GM18517 (cell line): Measurements from ENCODE around the gene XIST.
"Not testable (repeated sequence)": the region's sequence is repeated elsewhere in the genome, so short reads cannot be mapped to it uniquely, and the experiment has no call there.

Experiments
- ATAC-seq: cut with Tn5 transposase; IDR thresholded peaks from one replicate; pipeline ENCODE4 v1.9.1; 2021; ENCODE audit warnings: mild to moderate bottlenecking, moderate library complexity; ENCODE audit not compliant: unreplicated experiment

Gene XIST

DNA sequence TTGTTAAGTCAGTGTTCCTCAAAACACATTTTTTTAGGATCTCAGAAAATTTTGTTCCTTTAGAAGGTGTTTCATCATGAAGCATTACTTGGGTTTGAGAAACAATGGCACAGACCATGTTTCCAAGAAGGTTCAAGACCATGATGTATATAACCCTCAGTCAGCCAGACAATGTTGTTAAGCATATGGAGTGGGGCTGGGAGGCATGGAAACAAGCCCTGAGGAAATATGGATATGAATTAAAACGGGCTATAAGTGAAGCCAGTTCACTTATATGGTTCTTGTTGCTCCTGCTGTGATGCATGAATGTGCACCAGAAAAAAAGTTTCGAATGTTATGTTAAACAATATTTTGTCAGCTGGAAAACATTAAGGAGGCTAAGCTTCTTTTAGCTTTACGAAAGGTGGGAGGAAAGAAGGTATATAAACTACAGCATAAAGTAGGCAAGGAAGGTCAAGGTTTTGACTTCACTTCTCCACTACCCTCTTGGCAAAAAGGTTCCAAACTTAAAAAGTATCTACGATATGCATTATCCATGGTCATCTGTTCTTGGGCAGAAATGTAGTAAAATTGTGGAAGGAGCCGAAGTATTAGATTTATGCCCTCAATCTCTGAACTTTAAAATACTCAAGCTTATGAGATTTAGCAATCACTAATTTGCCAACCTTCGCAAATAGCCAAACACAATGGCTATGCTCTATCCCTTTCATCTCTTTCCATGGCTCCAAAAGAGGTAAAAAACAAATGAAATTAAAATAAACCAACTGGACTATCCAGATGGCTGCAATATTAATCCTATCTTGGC is 12.2 kb downstream of the XIST start:
- no peak for ATAC-seq

DNA sequence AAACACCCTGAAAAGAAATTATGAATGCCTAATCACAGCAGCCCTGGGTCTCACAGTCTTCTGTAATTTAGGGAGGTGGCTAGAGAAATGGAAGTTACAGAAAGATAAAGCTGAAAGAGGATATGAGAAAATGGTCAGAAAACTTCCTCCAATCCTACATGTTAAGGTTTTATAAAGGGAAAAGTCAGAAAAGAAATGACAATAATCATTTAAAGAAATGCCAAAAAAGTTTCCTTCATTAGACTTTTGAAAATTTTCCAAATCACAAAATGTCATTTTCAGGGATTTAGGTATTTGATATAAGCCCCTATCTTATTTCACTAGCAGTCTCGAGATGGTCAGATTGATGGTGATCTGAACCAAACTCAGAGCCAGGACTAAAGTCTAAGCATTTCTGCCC is 13.4 kb downstream of the XIST start:
- ATAC-seq, result no peak

DNA sequence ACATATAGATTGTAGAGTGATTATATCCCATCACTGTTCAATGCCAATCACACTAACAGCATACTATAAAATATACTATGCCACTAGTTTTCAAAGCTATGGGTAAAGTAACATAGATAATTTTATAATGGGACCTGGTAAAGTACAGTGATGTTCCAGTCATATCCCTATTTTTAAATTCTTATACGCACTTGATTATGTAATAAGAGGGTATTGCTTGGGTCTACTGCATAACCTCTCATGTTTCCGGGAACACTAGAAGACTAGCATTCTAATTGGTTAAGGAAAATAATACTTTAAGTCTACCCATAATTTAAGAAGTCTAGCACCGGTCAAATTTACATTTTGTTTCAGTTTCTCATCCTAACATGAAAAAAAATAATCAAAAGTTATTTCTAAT is 14.4 kb downstream of the XIST start:
- ATAC-seq, result no peak

DNA sequence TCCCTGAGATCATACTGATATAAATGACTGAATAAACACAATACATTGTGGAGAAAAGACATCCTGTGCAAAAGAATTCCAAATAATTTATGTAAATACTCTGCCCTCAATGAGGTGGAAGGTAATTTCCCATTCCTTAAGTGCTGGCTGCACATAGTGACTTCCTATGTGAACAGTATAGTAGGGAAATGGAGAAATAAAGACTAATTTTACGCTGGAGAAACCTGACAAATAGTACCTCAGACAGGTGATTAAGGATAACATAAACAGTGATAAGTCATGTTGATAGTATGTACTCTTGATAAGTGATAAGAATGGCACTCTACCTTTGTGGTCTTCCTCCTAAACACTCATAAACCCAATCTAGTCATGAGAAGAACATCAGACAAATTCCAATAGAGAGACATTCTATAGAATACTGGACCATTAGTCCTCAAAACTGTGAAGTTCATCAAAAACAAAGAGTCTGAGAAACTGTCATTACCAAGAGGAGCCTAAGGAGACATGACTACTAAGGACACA is 15.5 kb downstream of the XIST start:
- no peak for ATAC-seq

DNA sequence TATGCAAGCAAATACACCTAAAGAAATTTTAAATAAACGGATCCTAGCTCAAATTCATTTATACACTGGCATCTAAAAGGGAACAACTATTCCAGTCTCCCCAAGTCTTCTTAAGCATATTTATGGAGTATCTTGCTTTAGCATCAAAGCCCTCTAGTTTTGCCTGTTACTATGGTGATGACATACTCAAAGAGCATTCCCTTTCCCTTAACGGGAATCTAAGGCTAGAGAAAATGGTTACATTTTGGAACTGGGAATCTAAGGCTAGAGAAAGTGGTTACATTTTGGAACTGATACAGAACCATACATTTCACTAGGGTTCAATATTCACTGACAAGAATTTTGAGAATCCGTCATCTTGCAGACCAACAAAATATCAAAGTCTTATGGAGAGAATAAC is 18.3 kb downstream of the XIST start:
- no peak for ATAC-seq

DNA sequence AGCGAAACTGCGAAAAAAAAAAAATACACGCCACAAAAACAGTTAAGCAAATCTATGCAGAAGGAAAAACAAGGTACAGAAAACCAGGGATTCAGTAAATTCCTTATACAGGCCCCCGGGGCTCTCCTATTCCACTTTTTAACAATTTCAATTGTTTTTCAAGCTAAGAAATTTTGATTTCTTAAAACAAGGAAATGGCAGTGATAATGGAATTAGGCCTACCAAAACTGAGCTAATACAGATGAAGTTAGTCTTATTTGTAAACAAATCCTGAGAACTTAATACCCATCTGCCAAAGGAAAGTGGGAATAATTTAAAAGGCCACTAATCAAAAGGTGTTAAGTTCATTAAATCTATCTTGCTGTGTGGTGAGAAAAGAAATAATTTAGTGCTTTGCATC is 20.2 kb downstream of the XIST start:
- no peak for ATAC-seq

DNA sequence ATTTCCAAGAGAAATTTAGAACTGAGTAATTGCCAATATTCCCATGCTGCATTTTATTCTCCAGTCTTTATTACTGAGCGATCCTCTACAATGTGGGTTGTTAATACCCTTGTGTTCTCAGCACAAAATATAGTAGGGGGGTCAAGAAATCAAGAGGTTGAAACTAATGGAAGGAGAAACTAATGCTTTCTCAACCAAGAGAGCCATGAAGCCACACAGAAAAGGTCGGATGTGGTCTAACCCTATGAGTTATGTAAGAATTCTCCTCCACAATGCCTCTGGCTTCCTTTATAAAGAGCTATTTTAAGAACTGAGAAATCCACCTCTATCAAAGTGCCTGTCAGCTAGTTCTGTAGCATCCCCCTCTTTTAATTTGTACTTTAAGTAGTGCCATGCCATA is 21.0 kb downstream of the XIST start:
- no peak for ATAC-seq

DNA sequence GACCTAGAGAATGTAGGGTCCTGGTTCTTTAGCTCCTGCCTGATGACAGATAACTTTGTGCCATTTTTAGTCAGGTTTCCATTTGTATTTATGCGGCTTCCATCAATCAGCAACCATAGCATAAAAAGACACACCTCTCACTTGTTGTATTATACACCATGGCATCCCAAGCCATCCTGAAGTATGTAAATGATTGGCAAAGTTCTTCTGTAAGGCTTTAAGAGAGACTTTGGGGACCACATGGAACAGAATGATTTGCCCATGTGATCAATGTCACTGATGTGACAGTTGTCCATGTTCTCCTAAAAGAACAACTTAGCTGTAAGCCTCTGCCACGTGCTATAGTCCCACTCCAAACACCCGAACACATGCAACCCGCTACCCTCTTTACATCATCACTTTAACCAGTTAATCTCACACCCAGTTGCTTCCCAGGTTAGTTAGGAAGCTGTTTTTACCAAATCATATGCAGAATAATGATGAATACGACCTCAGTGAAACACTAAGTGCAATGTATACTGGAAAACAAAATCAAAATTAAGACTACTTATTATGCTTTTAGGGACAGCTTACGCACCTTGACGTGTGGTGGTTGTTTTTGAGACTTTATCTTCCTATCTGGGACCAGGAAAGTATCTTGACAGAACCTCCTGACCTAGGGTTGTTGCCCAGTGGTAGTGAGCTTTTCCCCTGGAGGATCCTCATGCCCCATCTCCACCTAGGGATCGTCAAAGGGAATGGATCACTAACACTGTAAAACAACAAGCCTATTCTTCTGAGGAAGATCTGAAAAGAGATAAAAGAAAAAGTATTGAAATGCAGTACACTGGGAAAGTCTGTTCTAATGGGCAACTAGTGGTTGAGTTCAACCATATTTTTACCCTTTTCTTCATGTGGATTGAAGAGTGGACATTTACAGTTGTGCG is 21.8 kb downstream of the XIST start:
- ATAC-seq, result no peak

DNA sequence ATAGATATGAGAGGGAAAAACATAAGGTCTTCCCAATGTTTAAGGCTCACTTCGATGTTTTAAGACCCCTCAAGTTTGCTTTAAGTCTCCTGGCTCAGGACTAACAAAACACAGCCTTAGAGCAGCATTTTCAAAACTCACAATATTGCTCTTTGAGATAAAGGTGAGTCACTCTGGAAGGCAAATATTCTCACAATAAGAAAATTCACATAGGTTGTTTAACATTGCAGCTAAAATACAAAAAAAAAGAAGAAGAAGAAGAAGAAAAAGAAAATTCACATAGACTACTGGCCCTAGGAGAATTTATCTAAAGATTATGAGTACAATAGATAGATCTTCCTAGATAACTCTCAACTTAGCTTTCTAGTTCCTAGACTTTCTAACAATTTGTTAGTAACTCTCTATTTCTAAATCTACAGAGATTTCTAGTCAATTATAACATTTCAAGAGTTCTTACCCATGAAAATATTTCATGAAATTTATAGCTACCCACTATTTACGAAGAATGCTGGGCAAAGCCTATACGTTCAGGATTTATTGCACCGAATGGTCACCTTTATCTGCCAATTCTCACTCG is 22.5 kb downstream of the XIST start:
- ATAC-seq, result no peak

DNA sequence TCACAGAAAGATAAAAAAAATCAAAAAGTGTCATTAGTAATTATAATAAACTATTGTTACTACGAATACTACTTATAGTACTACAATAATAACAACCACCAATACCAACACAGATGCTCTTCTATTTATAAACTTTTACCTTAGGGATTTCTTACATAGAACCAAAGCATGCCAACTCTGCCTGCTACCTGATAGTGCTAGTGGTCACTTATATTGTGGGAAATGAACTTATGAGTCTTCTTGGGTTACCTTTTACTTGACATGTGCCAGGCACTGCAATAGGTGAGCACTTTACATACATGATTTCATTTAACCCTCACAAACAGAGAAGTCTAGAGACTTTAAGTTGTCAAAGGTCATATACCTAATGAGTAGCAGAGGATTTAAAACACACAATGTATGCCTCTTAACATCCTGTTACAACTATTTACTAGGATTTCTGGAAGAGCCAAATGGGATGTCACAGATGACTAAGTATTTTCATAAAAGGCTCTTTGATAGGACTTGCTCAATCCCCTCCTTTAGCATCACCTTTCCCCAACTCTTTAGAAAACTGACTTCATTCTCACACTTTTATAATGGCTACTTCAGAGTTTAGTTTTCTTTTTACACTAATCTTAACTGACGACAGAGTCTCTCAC is 24.3 kb downstream of the XIST start:
- no peak for ATAC-seq

DNA sequence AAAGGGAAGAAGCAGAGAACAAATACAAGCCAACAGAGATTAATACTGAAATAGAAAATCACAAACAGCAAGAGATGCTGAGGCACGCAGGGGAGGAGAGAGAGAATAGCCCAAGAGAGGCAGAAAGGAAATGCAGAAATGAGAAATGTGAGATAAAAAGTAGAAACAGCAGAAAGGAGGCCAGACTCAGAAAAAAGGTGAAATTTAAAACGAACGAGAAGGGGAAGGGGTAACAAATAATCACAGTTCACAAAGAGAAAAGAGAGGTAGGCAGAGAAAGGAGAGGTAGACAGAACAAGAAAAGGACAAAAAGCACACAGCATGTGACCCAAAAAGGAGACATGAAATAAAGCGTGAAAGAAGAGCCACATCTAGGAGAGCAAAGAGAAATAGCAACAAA is 25.1 kb downstream of the XIST start:
- ATAC-seq, result no peak

DNA sequence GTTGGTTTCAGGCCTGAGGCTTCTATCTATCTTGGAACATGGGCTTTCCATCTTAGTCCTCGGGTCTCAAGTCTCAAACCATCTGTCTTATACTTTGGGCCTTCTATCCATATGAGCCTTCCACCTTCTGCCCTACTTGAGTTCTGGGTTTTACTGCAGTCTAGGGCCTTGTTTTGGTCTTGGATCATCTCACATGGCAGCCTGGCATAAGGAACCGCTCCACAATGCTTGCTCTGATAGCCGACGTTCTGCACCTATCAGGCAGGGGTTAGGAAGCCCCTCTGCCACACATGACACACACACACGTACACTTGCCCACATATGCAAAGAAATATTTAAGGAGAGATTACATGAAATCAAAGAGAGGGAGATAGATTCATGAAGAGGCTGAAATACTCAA is 25.5 kb downstream of the XIST start:
- no peak for ATAC-seq

DNA sequence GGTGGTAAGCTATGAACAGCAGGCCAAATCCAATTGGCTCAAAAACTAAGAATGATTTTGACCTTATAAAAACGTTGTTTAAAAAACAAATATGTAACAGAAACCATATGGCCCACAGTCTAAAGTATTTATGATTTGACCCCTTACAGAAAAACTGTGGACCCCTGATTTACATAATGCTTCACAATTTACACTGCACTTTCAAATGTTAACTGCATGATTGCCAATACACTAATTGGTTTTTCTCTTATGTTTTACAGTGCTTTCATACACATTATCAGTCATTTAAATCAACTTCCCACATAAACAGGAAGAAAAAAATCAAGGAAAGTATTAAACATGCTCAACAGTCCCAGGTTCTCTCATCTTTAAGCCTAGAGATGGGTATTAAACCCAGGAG is 26.9 kb downstream of the XIST start:
- ATAC-seq, result no peak

DNA sequence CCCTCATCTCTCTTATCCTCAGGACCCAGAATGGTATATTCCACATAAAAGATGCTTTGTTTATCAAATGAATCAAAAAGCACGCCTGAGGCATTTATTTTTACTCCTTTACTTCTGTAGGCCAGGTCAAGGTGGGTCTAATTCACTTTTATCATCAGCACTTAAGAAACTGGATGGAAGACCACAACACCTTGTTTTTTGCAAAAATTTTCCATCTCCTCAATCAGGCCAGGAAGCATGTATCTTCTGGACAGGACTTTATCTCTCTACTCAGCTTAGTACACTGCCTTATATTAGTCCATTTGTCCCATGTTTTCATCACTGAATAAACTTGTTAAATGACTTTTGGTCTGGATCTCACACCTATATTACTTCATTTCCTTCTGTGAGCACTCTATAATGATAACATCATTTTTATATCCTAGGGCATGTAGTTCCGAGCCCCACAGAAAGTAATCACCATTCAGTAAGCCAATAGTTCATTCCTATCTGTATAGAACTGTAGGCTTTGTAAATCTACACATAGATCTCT is 29.0 kb downstream of the XIST start:
- no peak for ATAC-seq

DNA sequence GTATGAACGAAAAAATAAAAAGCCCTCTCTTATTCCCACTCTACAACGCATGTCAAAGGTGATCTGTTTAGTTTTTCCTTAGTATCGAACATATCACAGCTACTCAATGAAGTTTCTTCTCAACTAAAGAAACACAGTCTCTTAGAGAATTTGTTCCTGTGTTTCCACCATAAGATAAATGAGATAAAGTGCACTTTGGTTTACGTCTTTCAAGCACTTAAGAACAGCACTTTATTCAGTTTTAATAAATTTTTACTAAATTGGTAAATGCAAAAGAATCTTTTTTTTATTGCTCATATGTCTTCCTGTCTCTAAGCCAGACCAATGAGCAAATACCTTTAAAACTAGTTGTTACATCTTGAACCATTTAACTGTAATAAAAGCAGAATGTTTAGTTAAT is 29.7 kb downstream of the XIST start:
- ATAC-seq, result no peak

DNA sequence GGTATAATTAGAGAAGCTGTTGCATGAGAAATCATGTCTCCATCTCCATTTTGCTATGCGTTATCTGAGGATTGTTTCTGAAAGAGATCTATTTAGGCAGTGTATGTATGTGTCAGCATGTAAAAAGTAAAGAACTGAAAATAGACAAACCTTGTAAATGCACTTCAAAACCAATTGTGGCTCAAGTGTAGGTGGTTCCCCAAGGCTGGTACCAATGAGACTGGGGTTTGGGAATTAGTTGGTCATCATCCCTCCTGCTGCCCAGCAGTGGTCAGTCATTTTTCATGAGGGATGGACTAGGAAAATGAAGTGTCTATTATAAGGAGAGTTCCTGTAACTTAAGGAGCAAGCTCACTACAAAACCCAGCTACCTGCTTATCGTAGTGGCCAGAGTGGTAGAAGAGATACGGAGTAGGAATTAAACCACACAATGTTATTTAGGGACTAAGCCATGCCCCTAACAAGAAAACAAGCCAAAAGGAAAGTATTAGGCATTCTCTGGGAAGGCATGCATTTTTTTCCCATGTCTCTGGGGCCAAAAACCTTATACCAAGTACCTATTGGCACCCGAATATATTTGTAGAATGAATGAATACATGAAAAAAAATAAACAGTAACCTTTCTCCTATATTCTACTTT is 30.5 kb downstream of the XIST start:
- no peak for ATAC-seq

DNA sequence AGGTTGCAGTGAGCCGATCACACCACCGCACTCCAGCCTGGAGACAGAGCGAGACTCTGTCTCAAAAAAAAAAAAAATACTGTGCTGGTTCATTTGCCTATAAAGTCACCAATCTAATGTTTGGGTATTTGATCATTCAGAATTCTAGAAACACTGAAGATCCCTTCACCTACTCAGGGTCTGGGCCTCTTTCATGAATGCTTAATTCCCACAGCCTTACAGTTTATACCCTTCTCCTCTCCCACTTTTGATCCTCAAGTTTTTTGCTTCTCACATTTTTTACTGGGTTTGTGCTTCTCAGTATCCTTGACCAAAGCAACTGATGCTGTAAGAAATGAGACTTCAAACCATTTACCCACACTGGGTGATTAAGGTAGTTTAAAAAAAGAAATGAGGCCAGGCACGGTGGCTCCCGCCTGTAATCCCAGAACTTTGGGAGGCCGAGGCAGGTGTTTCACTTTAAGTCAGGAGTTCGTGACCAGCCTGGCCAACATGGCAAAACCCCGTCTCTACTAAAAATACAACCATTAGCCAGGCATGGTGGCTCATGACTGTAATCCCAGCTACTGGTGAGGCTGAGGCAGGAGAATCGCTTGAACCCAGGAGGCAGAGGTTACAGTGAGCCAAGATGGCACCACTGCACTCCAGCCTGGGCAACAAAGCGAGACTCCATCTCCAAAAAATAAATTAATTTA is 32.5 kb downstream of the XIST start:
- not testable (repeated sequence) for ATAC-seq

DNA sequence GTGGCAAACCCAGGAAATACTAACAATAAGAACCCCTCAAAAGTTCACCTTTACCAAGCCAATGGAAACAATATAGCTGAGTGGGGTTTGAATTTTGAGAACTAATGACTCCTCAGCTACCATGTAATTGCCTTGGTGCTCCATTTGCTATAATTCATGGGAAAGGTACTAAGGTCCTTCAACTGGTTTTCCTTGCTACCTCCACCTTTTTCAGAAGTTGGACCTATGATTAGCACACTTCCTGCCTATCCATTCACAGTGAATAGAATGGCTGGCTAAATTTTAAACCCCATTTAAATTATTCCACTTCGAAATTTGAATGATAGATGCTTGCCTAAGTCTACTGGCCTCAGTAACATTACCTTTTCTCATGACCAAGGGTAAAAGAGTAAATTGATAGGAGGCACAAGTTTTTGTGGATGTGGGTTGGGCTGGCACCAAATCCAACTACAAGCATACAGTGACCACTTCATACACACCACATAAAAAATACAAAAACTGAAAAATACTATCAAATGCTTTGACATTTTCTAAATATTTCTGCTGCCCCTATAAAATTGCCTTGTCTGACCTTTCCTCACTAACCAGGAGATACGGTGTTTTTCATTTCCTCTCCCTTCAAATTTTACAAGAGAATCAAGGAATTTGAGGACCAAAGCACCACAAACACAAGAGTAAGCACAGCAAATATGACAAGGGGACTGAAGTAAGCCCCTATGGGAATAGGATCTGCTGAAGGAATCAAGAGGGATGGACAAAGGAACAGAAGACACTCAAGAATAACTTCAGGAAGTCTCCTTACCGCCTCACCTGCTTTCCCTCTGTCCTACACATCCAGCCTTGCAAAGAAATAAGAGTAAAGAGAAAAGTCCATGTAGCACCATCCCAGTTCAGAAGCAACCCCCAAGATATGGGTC is 34.1 kb downstream of the XIST start:
- ATAC-seq, result no peak
